Progenitor cell of endocrine pancreas (in vitro differentiated cells): ENCODE measurements around the gene SERTAD2. TPM values are rescaled to one million over a fixed set of nuclear protein-coding genes. Genes with fewer than 3 reads are reported as not detected.
A peak's percentile ranks its signal among the peaks of the same experiment; 100 is the strongest.

Experiments
- DNase-seq: peaks from one replicate; pipeline ENCODE4 v3.0.0; 2021; ENCODE audit warnings: low spot score; ENCODE audit not compliant: unreplicated experiment
- H3K27ac Mint-ChIP-seq: 2 replicates; pipeline ENCODE4 v1.8.0; 2021; ENCODE audit warnings: mild to moderate bottlenecking, moderate library complexity, mixed read lengths
- H3K27me3 Mint-ChIP-seq: 2 replicates; pipeline ENCODE4 v1.8.0; 2021; ENCODE audit warnings: mixed read lengths
- H3K36me3 Mint-ChIP-seq: 2 replicates; pipeline ENCODE4 v1.8.0; 2022; ENCODE audit warnings: mixed read lengths; ENCODE audit not compliant: insufficient read depth
- H3K4me1 Mint-ChIP-seq: 2 replicates; pipeline ENCODE4 v1.8.0; 2021; ENCODE audit warnings: low read depth, mixed read lengths
- H3K4me3 Mint-ChIP-seq: 2 replicates; pipeline ENCODE4 v1.8.0; 2021; ENCODE audit warnings: low read depth, mild to moderate bottlenecking, moderate library complexity, mixed read lengths
- H3K9me3 Mint-ChIP-seq: 2 replicates; pipeline ENCODE4 v1.8.0; 2021; ENCODE audit warnings: low read depth, mixed read lengths
- total RNA-seq: library from RNA; stranded (reverse); gene quantifications from 2 replicates; pipeline ENCODE4 v1.2.1, GENCODE V29; 2021
- TF ChIP-seq, protein P1 (sequence below): fragments of 200-600 bp; sonication (generic); IDR thresholded peaks from one replicate; pipeline ENCODE4 v1.5.0; 2021; ENCODE audit warnings: antibody characterized with exemption, mild to moderate bottlenecking; ENCODE audit not compliant: unreplicated experiment

Gene SERTAD2
- total RNA-seq, 1 donor from 2014 or later: 19.0 TPM

DNA sequence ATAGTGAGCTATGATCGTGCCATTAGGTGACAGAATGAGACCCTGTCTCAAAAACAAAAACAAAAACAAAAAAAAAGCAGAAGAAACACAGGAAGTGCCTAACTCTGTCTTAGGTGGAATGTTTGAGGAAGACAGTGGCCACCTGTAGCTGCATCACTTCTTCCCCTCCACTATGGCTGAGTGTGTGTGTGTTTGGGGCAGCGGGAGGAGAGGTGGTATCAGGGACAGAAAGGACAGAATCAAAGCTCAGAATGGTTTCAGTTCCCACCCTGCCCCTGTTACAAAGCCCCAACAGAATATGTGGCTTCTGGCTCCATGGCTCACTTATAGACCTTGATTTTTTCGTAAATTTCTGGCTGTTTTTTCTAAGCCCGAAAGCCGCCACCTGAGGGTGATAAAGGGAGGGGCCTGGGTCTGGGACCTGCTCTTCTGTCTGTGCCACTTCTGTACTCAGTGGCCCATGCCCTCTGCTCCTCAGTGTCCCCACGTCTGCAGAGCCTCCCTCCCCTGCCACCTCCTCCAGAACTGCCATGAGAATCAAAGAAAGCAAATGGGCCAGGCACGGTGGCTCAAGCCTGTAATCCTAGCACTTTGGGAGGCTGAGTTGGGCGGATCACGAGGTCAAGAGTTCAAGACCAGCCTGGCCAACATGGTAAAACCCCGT, 27.4 kb downstream of the SERTAD2 start:
- Mint-ChIP-seq H3K4me3 (no peak overlapping the region), H3K27ac (peak overlapping the region; percentile 34), H3K4me1 (peaks cover 2% of the 10 kb centered on the region), H3K36me3 (no peaks in the 10 kb centered on the region), H3K9me3 (no peaks in the 10 kb centered on the region), H3K27me3 (peaks cover 3% of the 10 kb centered on the region)
- TF ChIP-seq, protein P1, sequence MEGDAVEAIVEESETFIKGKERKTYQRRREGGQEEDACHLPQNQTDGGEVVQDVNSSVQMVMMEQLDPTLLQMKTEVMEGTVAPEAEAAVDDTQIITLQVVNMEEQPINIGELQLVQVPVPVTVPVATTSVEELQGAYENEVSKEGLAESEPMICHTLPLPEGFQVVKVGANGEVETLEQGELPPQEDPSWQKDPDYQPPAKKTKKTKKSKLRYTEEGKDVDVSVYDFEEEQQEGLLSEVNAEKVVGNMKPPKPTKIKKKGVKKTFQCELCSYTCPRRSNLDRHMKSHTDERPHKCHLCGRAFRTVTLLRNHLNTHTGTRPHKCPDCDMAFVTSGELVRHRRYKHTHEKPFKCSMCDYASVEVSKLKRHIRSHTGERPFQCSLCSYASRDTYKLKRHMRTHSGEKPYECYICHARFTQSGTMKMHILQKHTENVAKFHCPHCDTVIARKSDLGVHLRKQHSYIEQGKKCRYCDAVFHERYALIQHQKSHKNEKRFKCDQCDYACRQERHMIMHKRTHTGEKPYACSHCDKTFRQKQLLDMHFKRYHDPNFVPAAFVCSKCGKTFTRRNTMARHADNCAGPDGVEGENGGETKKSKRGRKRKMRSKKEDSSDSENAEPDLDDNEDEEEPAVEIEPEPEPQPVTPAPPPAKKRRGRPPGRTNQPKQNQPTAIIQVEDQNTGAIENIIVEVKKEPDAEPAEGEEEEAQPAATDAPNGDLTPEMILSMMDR: no peak
- no peak for DNase-seq

DNA sequence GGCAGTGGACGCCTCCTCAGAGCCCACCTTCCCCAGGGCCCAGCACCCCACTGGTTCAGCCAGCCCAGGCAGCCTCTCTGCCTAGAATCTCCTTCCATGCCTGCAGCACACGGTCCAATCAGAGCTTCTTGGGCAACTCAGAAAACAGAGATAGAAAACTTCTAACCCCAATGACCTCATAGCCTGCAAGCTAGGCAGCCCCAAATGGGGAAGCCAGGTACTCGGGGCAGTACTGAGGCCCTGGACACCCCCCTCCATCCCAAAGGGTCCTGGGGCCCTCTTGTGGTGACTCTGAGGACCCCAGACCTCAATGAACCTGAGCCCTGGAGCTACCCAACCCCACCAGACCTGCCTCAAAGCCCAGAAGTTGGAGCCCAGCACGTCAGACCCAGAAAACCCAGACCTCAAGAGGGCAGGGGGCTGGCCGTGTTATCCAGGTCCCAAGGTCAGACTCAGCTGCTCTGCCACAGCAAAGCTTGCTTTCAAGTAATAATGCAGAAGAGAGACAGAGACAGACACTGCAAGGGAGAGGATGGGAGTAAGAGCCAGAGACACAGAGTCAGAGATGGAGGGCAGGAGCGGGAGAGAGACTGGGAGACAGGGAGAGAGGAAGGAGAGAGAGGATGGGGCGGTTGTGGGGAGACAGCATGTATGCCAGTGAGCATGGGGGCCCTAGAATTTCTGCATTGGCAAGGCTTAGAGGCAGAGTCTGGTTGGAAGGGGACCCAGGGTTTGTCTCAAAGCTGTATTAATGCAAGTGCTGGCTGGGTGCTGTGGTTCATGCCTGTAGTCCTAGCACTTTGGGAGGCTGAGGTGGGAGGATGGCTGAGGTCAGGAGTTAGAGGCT, 28.2 kb downstream of the SERTAD2 start:
- Mint-ChIP-seq H3K27ac (peak overlapping the region; percentile 44), H3K4me1 (peaks cover 2% of the 10 kb centered on the region), H3K27me3 (peaks cover 3% of the 10 kb centered on the region), H3K4me3 (no peak overlapping the region), H3K36me3 (no peaks in the 10 kb centered on the region), H3K9me3 (no peaks in the 10 kb centered on the region)
- DNase-seq: no peak
- TF ChIP-seq, protein P1: peak; percentile 34

DNA sequence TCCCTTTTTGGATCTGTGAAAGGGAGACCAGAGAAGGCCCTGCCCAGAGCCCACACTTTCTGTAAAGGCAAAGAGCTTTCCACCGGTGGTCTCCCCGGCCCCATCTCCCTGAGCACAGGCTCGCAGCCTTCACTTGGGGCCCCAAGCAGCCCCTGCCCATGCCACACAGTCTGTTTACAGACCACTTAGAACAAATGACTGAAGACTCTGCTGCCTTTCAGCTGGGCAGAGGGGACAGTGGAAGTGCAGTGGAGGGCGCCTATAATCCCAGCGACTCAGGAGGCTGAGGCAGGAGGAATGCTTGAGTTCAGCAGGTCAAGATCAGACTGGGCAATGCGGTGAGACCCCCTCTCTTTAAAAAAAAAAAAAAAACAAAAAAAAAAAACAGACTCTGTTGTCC, 28.9 kb downstream of the SERTAD2 start:
- no peaks in the 10 kb centered on the region for H3K9me3 Mint-ChIP-seq
- TF ChIP-seq, protein P1: no peak
- peaks cover 3% of the 10 kb centered on the region for H3K27me3 Mint-ChIP-seq
- H3K4me1 Mint-ChIP-seq: peaks cover 2% of the 10 kb centered on the region
- H3K4me3 Mint-ChIP-seq: no peak overlapping the region
- H3K36me3 Mint-ChIP-seq: no peaks in the 10 kb centered on the region
- DNase-seq: no peak
- no peak overlapping the region for H3K27ac Mint-ChIP-seq

DNA sequence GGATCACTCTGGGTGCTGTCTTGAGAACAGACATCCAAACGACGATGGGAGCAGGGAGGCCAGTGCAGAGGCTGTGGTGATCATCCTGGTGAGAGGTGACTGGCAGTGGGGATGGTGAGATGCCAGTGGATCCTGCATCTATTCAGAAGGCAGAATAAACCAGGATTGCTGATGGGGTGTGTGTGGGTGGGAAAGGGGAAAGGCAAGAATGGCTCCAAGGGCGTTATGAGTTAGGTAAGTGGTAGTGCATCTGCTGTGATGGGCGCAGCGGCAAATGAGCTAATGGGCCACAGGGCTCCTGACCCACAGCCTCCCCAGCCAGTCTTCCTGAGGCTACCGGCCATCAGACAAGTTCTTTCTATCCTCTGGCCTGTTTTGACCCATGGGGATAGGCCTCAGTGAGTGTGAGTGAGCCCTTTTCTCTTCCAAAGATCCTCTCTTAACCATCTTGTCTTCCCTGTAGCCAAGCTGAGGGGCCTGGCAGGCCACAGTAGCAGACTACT, 29.6 kb downstream of the SERTAD2 start:
- no peak overlapping the region for H3K27ac Mint-ChIP-seq

More for the DNA sequence above, 29.6 kb downstream of the SERTAD2 start:
- H3K36me3 Mint-ChIP-seq: no peaks in the 10 kb centered on the region
- no peaks in the 10 kb centered on the region for H3K9me3 Mint-ChIP-seq
- H3K27me3 Mint-ChIP-seq: peaks cover 3% of the 10 kb centered on the region
- TF ChIP-seq, protein P1: no peak
- H3K4me1 Mint-ChIP-seq: peaks cover 2% of the 10 kb centered on the region
- DNase-seq: no peak
- H3K4me3 Mint-ChIP-seq: no peak overlapping the region
